Neural cell (in vitro differentiated cells): ENCODE data around the gene CUX1. TPM values are rescaled to one million over a fixed set of nuclear protein-coding genes. Genes with fewer than 3 reads are reported as not detected.

Source experiments
- H2AFZ ChIP-seq: fragments of 200-600, 300-800 bp; sonication (generic), shearing (Covaris generic); 2 replicates; pipeline ENCODE4 v1.6.0; 2014; ENCODE audit warnings: low read depth, mild to moderate bottlenecking, antibody characterized with exemption, low read length, moderate library complexity
- H3F3A ChIP-seq: fragments of 200-600 bp; shearing (Covaris generic); 2 replicates; pipeline ENCODE4 v1.6.1; 2016; ENCODE audit warnings: mild to moderate bottlenecking, moderate library complexity, mixed read lengths, antibody characterized with exemption, low read length; ENCODE audit not compliant: insufficient read depth, poor library complexity, severe bottlenecking
- H3K27ac ChIP-seq: fragments of 200-600, 300-800 bp; sonication (generic), shearing (Covaris generic); 2 replicates; pipeline ENCODE4 v1.5.1; 2014; ENCODE audit warnings: mild to moderate bottlenecking, low read length, moderate library complexity
- H3K27me3 ChIP-seq: fragments of 300-800, 200-600 bp; sonication (generic), shearing (Covaris generic); 2 replicates; pipeline ENCODE4 v1.6.0; 2014; ENCODE audit warnings: mild to moderate bottlenecking, low read depth, low read length, moderate library complexity; ENCODE audit not compliant: insufficient read depth
- H3K36me3 ChIP-seq: fragments of 300-800, 200-600 bp; sonication (generic), shearing (Covaris generic); 2 replicates; pipeline ENCODE4 v1.5.1; 2014; ENCODE audit warnings: mild to moderate bottlenecking, antibody characterized with exemption, low read length, moderate library complexity; ENCODE audit not compliant: insufficient read depth
- H3K4me2 ChIP-seq: fragments of 300-800, 200-600 bp; sonication (generic), shearing (Covaris generic); 2 replicates; pipeline ENCODE4 v1.6.0; 2014; ENCODE audit warnings: mild to moderate bottlenecking, low read length
- H3K4me3 ChIP-seq: fragments of 300-800, 200-600 bp; sonication (generic), shearing (Covaris generic); 2 replicates; pipeline ENCODE4 v1.5.1; 2014; ENCODE audit warnings: mild to moderate bottlenecking, low read length, moderate library complexity
- H3K79me2 ChIP-seq: fragments of 200-600 bp; shearing (Covaris generic); replicated peaks from 2 replicates; pipeline ENCODE4 v1.6.0; 2014; ENCODE audit warnings: mild to moderate bottlenecking, low read length, moderate library complexity; ENCODE audit not compliant: insufficient read depth
- H3K9ac ChIP-seq: fragments of 300-800, 200-600 bp; sonication (generic), shearing (Covaris generic); 2 replicates; pipeline ENCODE4 v1.6.1; 2016; ENCODE audit warnings: mild to moderate bottlenecking, low read length, mixed read lengths
- H3K9me2 ChIP-seq: fragments of 200-600 bp; shearing (Covaris generic); 2 replicates; pipeline ENCODE4 v1.6.1; 2016; ENCODE audit warnings: mild to moderate bottlenecking, low read length, mixed read lengths; ENCODE audit not compliant: insufficient read depth
- H3K9me3 ChIP-seq: fragments of 200-600, 300-800 bp; sonication (generic), shearing (Covaris generic); 2 replicates; pipeline ENCODE4 v1.6.1; 2016; ENCODE audit warnings: mild to moderate bottlenecking, mixed run types, low read length, moderate library complexity, mixed read lengths
- H4K20me1 ChIP-seq: fragments of 200-600 bp; shearing (Covaris generic); 2 replicates; pipeline ENCODE4 v1.6.1; 2016; ENCODE audit warnings: mild to moderate bottlenecking, mixed run types; ENCODE audit not compliant: insufficient read depth
- CTCF ChIP-seq: fragments of 450-650 bp; IDR thresholded peaks from 2 replicates; pipeline ENCODE4 v1.5.1; 2014; ENCODE audit warnings: antibody characterized with exemption, mild to moderate bottlenecking, moderate library complexity; ENCODE audit not compliant: poor library complexity, severe bottlenecking
- EP300 ChIP-seq: fragments of 450-650 bp; conservative IDR thresholded peaks from 2 replicates; pipeline ENCODE4 v1.6.1; 2014; ENCODE audit warnings: antibody characterized with exemption, mild to moderate bottlenecking, moderate library complexity; ENCODE audit not compliant: poor library complexity, severe bottlenecking
- EZH2 ChIP-seq: fragments of 200-600, 300-800 bp; shearing (Covaris generic), sonication (generic); IDR thresholded peaks from 2 replicates; pipeline ENCODE4 v1.6.1; 2014; ENCODE audit warnings: antibody characterized with exemption, low read length, borderline replicate concordance, mild to moderate bottlenecking; ENCODE audit not compliant: insufficient read depth, poor library complexity, severe bottlenecking
- MXI1 ChIP-seq: fragments of 450-650 bp; conservative IDR thresholded peaks from 2 replicates; pipeline ENCODE4 v1.6.1; 2014; ENCODE audit warnings: antibody characterized with exemption, mild to moderate bottlenecking; ENCODE audit not compliant: poor library complexity, severe bottlenecking
- POLR2AphosphoS5 ChIP-seq: IDR thresholded peaks from 2 replicates; pipeline ENCODE4 v1.6.1; 2012
- RAD21 ChIP-seq: fragments of 450-650 bp; conservative IDR thresholded peaks from 2 replicates; pipeline ENCODE4 v1.6.1; 2014; ENCODE audit warnings: antibody characterized with exemption, mild to moderate bottlenecking, moderate library complexity
- SMC3 ChIP-seq: fragments of 450-650 bp; conservative IDR thresholded peaks from 2 replicates; pipeline ENCODE4 v1.6.1; 2014; ENCODE audit warnings: antibody characterized with exemption, mild to moderate bottlenecking, moderate library complexity; ENCODE audit not compliant: poor library complexity
- TAF1 ChIP-seq: IDR thresholded peaks from 2 replicates; pipeline ENCODE4 v1.6.1; 2012; ENCODE audit warnings: low read depth
- polyA plus RNA-seq: library from polyadenylated mRNA; depleted of rRNA; stranded (reverse); fragments of >200 nt; gene quantifications from 2 replicates; pipeline ENCODE4 v1.2.3, GENCODE V29; 2014
- TF ChIP-seq, protein P1 (sequence below): IDR thresholded peaks from 2 replicates; pipeline ENCODE4 v1.6.1; 2012; ENCODE audit warnings: borderline replicate concordance

The CUX1 gene
- polyA plus RNA-seq, 1 donor from 2014 or later, result 26.6 TPM

GRCh38 chr7:102234801-102235550 lies 417.6 kb downstream of the CUX1 start:
- H3K79me2 ChIP-seq, result no peaks in the 10 kb centered on the region
- no peaks in the 10 kb centered on the region for H3K36me3 ChIP-seq
- H3K27me3 ChIP-seq, result no peaks in the 10 kb centered on the region
- no peaks in the 10 kb centered on the region for H4K20me1 ChIP-seq
- no peak overlapping the region for H3K9ac ChIP-seq
- no peak overlapping the region for H3K4me2 ChIP-seq
- no peak overlapping the region for H3K4me3 ChIP-seq
- no peaks in the 10 kb centered on the region for H3F3A ChIP-seq
- TF ChIP-seq POLR2AphosphoS5 (no peak), EP300 (no peak), MXI1 (no peak), CTCF (no peak), EZH2 (no peak), TAF1 (no peak), SMC3 (no peak), RAD21 (no peak)
- TF ChIP-seq, protein P1, sequence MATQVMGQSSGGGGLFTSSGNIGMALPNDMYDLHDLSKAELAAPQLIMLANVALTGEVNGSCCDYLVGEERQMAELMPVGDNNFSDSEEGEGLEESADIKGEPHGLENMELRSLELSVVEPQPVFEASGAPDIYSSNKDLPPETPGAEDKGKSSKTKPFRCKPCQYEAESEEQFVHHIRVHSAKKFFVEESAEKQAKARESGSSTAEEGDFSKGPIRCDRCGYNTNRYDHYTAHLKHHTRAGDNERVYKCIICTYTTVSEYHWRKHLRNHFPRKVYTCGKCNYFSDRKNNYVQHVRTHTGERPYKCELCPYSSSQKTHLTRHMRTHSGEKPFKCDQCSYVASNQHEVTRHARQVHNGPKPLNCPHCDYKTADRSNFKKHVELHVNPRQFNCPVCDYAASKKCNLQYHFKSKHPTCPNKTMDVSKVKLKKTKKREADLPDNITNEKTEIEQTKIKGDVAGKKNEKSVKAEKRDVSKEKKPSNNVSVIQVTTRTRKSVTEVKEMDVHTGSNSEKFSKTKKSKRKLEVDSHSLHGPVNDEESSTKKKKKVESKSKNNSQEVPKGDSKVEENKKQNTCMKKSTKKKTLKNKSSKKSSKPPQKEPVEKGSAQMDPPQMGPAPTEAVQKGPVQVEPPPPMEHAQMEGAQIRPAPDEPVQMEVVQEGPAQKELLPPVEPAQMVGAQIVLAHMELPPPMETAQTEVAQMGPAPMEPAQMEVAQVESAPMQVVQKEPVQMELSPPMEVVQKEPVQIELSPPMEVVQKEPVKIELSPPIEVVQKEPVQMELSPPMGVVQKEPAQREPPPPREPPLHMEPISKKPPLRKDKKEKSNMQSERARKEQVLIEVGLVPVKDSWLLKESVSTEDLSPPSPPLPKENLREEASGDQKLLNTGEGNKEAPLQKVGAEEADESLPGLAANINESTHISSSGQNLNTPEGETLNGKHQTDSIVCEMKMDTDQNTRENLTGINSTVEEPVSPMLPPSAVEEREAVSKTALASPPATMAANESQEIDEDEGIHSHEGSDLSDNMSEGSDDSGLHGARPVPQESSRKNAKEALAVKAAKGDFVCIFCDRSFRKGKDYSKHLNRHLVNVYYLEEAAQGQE, result no peak
- no peaks in the 10 kb centered on the region for H3K9me2 ChIP-seq
- H2AFZ ChIP-seq, result no peak overlapping the region
- no peak overlapping the region for H3K27ac ChIP-seq
- no peaks in the 10 kb centered on the region for H3K9me3 ChIP-seq

DNA sequence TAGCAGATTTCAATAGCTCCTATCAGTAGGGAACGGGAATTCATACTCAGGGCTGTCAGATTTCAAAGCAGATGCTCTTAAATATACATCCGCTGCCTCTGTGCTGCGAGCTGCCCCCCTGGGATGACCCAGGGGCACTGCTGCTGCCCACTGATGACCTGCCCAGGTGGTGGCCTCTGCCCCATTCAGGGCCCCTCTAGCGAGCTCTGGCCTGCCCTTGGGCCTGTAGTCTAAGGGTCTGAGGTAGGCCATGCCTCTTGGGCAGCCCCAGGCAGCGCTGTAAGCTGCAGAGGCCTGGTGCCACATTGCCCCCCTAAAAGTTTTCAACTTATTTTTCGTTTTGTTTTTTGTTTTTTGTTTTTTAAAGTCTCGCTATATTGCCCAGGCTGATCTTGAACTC lies 418.7 kb downstream of the CUX1 start:
- Histone ChIP-seq H4K20me1 (no peaks in the 10 kb centered on the region), H3K79me2 (no peaks in the 10 kb centered on the region), H3K27me3 (no peaks in the 10 kb centered on the region), H2AFZ (no peak overlapping the region), H3K27ac (no peak overlapping the region), H3K9me3 (no peaks in the 10 kb centered on the region), H3K4me3 (no peak overlapping the region), H3K9me2 (no peaks in the 10 kb centered on the region), H3K9ac (no peak overlapping the region), H3F3A (no peaks in the 10 kb centered on the region), H3K4me2 (no peak overlapping the region), H3K36me3 (no peaks in the 10 kb centered on the region)
- no peak for TF ChIP-seq SMC3
- TF ChIP-seq, protein P1, result no peak
- no peak for TF ChIP-seq CTCF
- TF ChIP-seq EP300, result no peak
- TF ChIP-seq POLR2AphosphoS5, result no peak
